ENCODE measurements around the gene AQP3.
A peak's percentile ranks its signal among the peaks of the same experiment; 100 is the strongest.
"Not testable (repeated sequence)": the region's sequence is repeated elsewhere in the genome, so short reads cannot be mapped to it uniquely, and the experiment has no call there.

The AQP3 gene

GRCh38 chr9:33463151-33463550 is 15.8 kb upstream of the AQP3 start:
- TF ChIP-seq, protein P1, sequence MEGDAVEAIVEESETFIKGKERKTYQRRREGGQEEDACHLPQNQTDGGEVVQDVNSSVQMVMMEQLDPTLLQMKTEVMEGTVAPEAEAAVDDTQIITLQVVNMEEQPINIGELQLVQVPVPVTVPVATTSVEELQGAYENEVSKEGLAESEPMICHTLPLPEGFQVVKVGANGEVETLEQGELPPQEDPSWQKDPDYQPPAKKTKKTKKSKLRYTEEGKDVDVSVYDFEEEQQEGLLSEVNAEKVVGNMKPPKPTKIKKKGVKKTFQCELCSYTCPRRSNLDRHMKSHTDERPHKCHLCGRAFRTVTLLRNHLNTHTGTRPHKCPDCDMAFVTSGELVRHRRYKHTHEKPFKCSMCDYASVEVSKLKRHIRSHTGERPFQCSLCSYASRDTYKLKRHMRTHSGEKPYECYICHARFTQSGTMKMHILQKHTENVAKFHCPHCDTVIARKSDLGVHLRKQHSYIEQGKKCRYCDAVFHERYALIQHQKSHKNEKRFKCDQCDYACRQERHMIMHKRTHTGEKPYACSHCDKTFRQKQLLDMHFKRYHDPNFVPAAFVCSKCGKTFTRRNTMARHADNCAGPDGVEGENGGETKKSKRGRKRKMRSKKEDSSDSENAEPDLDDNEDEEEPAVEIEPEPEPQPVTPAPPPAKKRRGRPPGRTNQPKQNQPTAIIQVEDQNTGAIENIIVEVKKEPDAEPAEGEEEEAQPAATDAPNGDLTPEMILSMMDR (IDR thresholded peaks at IDR 0.05; ENCODE audit: extremely low read depth, missing control alignments): no peak
- no peak for DNase-seq (ENCODE audit: low spot score)

DNA sequence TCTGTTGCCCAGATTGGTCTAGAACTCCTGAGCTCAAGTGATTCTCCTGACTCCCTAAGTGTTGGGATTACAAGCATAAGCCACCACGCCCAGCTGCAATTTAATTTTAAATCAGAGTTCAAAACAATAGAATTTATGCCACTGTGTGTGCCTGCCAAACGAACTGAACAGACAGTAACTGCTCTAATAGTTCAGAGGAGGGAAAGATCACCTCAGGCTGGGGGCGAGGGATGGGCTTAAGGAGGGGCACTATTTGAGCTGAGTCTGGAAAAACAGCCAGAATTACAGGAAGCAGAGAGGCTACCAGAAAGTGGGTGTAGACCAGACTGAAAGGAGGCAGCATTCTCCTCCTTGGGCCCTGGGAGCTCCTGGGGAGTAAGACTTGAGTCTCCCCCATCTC is 14.1 kb upstream of the AQP3 start:
- DNase-seq (ENCODE audit: low spot score): no peak
- TF ChIP-seq, protein P1 (IDR thresholded peaks at IDR 0.05; ENCODE audit: extremely low read depth, missing control alignments): no peak

DNA sequence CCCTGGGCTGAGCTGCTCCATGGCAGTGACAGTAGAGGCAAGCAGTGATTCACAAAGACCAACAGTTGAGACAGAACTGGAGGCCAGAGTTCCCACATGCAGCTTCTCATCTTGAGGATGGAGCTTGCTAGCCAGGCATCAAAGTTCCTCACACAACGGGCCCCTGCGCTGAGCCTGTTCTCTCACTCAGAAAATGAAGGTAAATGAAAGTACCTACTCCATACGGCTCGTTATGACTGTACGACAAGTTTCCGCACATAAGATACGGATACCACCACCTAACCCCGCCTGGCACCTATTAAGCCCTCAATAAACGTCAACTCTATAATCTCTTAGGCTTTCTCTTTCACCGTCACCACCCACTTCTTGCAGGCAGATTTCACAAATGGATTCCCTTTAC is 13.5 kb upstream of the AQP3 start:
- TF ChIP-seq, protein P1 (IDR thresholded peaks at IDR 0.05; ENCODE audit: extremely low read depth, missing control alignments): no peak
- no peak for DNase-seq (ENCODE audit: low spot score)

DNA sequence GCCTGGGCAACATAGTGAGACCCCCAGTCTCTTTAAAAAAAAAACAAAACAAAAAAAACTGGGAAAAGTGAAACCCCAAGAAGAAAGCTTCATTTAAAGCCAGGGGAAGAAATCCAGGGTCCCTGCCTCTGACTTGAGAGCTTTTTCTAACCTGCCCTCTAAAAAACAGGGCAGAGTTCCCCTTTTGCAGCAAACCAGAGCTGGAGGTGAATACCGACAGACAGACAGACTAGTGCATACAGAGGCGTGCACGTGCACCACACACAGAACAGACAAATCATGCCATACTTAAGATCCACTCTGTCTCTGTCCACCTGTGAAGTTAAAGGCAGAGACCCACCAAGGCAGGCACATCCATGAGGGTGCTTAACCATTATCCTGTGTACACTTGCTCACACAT is 11.7 kb upstream of the AQP3 start:
- TF ChIP-seq, protein P1 (IDR thresholded peaks at IDR 0.05; ENCODE audit: extremely low read depth, missing control alignments): no peak
- DNase-seq (ENCODE audit: low spot score): no peak

DNA sequence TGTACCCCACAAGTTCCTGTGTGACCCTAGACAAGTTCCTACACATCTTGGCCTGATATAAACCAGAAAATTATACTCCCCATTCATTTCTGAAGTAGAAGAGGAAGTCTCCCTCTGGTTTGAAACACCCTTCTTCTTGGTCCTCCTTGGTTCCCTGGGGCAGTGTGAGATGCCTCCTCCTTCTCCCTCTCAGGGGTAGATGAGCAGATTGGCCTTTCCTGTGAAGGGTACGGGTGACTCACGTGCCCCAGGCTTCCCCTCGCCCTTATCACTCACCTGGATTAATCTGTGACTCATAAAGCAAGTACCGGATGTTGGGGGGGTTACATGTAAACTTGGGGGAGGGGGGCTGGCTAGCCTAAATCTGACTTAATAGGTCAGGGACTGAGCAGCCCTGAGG is 11.1 kb upstream of the AQP3 start:
- peak; percentile 67 for DNase-seq (ENCODE audit: low spot score)
- TF ChIP-seq, protein P1 (IDR thresholded peaks at IDR 0.05; ENCODE audit: extremely low read depth, missing control alignments): no peak

- TF ChIP-seq, protein P1 (IDR thresholded peaks at IDR 0.05; ENCODE audit: extremely low read depth, missing control alignments): no peak
- no peak for DNase-seq (ENCODE audit: low spot score)
Observed at GRCh38 chr9:33455945-33456344, 8.6 kb upstream of the AQP3 start.

DNA sequence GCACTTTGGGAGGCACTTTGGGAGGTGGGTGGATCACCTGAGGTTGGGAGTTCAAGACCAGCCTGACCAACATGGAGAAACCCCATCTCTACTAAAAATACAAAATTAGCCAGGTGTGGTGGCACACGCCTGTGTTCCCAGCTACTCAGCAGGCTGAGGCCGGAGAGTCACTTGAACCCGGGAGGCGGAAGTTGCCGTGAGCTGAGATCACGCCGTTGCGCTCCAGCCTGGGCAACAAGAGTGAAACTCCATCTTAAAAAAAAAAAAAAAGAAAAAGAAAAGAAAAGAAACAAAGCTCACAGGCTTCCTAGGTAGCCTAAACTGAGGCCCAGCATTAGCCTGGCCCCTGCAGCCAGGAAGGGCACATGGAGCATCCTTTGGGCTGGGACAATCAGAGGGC is 8.1 kb upstream of the AQP3 start:
- DNase-seq (ENCODE audit: low spot score): not testable (repeated sequence)

DNA sequence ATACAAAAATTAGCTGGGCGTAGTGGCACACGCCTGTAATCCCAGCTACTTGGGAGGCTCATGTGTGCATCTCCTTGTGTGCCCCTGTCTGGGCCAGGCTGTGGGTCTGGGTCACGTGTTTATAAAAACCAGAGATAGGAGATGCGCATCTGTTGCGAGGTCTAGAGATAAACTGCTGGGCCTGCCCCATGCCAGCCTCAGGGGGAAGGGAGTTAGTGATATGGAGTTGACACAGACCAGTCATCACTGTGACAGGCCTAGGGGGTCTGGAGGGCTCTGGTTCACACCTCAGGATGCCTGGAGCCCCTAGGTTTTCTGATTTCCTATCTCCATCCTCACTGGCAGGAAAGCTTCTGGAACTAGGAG is 7.3 kb upstream of the AQP3 start:
- not testable (repeated sequence) for DNase-seq (ENCODE audit: low spot score)
